Stimulated activated CD8-positive, alpha-beta memory T cell treated with anti-CD3 and anti-CD28 coated beads, Interleukin-7, amount 100 ng/mL, for 24 hours (primary cell): ENCODE measurements around the gene SLC24A1.

Experiments
- DNase-seq: peaks from one replicate; pipeline ENCODE4 v3.0.0-alpha.2; 2020; ENCODE audit warnings: low read depth

Gene SLC24A1

GRCh38 chr15:65653341-65653740, 31.6 kb downstream of the SLC24A1 start:
- no peak for DNase-seq

DNA sequence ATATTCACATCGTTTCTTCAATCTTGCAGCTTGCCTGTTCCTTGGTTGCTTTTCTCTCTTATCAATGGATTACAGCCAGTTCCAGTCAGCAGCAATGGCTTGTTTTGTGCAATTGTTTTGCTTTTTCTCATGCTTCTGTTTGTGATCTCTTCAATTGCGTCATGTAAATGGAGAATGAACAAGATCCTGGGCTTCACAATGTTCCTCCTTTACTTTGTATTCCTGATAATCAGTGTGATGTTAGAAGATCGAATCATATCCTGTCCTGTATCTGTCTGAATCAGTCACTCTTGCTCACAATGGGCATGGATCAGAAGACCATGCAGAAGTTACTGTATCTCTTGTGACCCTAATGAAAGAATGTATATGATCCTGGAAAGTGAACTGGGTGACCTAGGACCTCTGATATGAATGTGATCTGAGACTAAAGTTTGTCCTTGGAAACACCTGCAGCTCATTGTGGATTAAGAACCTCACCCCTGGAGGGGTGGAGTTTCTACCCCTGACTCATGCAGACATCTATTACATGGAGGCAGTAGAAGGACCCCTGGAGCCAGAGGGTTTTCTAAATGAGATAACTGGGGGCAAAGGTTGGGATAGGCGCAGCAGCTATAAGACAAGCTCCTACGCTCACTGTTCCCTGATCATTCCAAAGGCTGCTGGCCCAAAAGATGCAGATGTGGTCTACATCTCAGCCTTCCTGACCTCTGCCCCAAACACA, 32.2 kb downstream of the SLC24A1 start:
- no peak for DNase-seq

DNA sequence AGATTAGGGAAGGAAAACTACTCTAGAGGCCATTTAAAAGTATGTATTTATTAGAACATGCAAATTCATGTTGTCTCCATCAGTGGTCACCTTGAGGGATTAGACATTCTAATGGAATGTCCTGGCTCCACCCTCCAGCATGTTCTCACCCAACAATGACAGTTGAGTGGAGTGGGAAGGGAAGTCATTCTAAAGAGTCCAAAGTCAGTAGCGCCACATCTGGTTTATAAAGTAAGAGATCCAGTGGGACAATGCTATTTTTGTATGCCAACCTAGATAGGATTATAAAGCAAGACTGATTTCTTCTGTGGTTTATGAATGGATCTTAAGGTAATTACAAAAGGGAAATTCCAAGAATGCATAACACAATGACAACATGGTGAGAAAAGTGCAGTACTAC, 33.3 kb downstream of the SLC24A1 start:
- DNase-seq = no peak

DNA sequence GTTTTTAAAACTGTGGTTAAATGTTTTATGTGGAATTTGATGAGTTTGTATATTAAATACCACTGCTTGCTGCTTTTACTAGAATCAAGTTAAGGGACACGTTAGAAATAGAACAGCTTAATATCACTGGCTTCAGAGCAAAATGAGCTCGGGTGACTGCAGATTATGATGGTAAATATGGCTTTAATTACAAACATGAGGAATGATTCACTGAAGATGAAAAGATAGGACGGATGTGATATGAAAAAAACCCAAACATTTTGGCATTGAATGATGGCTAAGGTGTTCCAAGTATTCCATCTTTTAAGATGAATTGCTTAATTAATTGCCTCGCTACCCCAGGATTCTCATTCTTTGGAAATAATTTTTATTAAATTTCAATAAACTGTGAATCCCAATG, 33.7 kb downstream of the SLC24A1 start:
- DNase-seq = no peak

GRCh38 chr15:65659502-65660052, 37.8 kb downstream of the SLC24A1 start:
- DNase-seq = no peak

GRCh38 chr15:65660927-65661326, 39.2 kb downstream of the SLC24A1 start:
- DNase-seq = no peak

DNA sequence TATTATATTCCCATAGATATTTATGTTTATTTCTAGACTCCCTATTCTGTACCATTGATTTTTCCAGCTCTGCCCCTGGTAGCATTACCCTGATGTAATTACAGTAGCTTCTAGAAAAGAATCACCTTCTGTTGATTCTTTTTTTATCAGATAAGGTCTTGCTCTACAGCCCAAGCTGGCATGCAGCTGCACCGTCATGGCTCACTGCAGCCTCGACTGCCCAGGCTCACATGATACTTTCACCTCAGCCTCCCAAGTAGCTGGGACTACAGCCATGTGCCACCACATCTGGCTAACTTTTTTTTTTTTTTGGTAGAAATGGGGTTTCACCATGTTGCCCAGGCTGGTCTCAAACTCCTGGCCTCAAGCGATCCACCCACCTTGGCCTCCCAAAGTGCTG, 41.8 kb downstream of the SLC24A1 start:
- no peak for DNase-seq

- no peak for DNase-seq
Observed at GRCh38 chr15:65666257-65666656, 44.5 kb downstream of the SLC24A1 start.

GRCh38 chr15:65675551-65675950, 53.8 kb downstream of the SLC24A1 start:
- no peak for DNase-seq

DNA sequence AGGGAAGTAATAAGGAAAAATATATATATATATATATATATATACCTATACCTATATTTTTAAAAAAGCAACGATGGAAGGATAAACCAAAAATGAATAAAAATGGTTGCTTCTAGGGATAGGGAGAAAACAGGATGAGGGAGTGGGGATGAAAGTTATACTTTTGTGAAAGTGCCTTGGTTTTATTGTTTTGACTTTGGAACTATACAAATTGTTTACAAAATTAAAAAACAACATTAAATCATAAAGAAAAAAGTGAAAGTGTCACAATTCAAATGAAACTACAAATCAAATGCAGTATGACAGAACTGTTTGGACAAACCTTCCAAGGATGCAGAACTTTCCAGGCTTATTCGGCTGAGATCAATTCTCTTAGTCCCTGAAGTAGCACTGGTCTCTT, 54.4 kb downstream of the SLC24A1 start:
- no peak for DNase-seq

- no peak for DNase-seq
Observed at GRCh38 chr15:65680544-65680943, 58.8 kb downstream of the SLC24A1 start.

- no peak for DNase-seq
Observed at GRCh38 chr15:65682404-65682911, 60.7 kb downstream of the SLC24A1 start.

GRCh38 chr15:65688462-65688861, 66.7 kb downstream of the SLC24A1 start:
- no peak for DNase-seq

GRCh38 chr15:65690173-65690572, 68.4 kb downstream of the SLC24A1 start:
- DNase-seq = no peak

DNA sequence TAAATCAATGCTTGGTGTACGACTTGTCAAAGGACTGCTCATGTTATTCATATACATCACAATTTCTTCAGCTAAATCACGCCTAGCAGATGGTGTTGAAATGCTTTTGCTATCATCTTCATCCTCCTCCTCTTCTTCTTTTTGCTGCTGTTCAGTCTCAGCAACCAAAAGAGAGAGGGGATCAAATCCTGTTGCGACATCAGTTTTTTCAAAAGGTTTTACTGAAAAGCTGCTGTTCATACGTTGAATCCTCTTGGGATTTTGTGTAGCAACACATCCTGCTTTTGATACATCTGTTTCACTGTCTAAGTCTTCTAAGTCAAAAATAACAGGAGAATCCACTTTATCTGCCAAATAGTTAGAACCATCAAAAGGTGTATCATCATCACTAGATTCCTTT, 69.0 kb downstream of the SLC24A1 start:
- DNase-seq = no peak

DNA sequence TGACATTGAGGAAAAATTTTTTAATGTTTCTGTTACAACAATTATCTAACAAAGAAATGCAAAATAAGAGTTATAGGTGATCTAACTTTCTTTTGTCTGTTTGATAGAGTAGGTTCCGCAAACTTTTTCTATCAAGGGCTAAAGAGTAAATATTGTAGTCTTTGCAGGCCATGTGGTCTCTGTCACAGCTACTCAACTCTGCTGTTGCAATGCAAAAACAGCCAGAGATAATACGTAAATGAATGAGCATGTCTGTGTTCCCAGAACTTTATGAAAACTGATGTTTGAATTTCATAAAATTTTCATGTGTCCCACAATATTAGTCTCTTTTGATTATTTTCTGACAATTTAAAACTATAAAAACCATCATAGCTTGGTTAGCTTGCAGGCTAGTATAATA, 73.3 kb downstream of the SLC24A1 start:
- DNase-seq = no peak
